NB4 (cell line): ENCODE measurements around the gene PUDP.
"Not testable (repeated sequence)": the region's sequence is repeated elsewhere in the genome, so short reads cannot be mapped to it uniquely, and the experiment has no call there.

Experiments
- MAX ChIP-seq: IDR thresholded peaks from 2 replicates; pipeline ENCODE4 v1.6.1; 2011; ENCODE audit warnings: low read depth, low read length
- POLR2A ChIP-seq: IDR thresholded peaks from 2 replicates; pipeline ENCODE4 v1.6.1; 2011; ENCODE audit warnings: mild to moderate bottlenecking; ENCODE audit not compliant: insufficient read length; ENCODE audit errors: extremely low read depth
- TF ChIP-seq, protein P1 (sequence below): IDR thresholded peaks from one replicate; pipeline ENCODE4 v1.5.1; 2012; ENCODE audit warnings: low read depth, low read length

GRCh38 chrX:7007328-7007727, 140.6 kb downstream of the PUDP start:
- TF ChIP-seq, protein P1, sequence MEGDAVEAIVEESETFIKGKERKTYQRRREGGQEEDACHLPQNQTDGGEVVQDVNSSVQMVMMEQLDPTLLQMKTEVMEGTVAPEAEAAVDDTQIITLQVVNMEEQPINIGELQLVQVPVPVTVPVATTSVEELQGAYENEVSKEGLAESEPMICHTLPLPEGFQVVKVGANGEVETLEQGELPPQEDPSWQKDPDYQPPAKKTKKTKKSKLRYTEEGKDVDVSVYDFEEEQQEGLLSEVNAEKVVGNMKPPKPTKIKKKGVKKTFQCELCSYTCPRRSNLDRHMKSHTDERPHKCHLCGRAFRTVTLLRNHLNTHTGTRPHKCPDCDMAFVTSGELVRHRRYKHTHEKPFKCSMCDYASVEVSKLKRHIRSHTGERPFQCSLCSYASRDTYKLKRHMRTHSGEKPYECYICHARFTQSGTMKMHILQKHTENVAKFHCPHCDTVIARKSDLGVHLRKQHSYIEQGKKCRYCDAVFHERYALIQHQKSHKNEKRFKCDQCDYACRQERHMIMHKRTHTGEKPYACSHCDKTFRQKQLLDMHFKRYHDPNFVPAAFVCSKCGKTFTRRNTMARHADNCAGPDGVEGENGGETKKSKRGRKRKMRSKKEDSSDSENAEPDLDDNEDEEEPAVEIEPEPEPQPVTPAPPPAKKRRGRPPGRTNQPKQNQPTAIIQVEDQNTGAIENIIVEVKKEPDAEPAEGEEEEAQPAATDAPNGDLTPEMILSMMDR: not testable (repeated sequence)
- not testable (repeated sequence) for TF ChIP-seq POLR2A, MAX
